Measurements from ENCODE around the gene FAM120B. TPM values are rescaled to one million over a fixed set of nuclear protein-coding genes. Genes with fewer than 3 reads are reported as not detected.

The FAM120B gene
- total RNA-seq, 1 donor: 18.7 TPM

DNA sequence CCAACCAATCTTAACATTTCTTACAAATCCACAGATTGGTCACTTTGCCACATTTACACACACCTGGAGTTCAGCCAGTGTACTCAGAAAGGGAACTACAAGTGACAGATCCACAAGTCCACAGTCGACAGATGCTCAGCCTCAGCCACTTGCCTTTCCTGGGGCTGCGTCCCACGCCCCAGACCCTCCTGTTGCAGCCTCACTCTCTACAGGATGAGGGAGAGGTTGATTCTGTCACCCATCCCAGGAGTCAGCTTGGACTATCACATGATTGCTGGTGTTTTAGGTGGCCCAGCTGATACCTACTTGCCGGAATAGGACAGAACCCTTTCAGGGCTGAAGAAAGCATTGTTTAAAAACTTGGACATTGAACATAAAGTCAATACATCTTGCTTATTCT lies 108.8 kb downstream of the FAM120B start:
- H3K4me1 ChIP-seq (ENCODE audit: insufficient read depth, low read length): no peaks in the 10 kb centered on the region
- H3K4me3 ChIP-seq (ENCODE audit: low read length): no peak overlapping the region
- peaks cover 6% of the 10 kb centered on the region for H3K9me3 ChIP-seq (ENCODE audit: low read depth, low read length)
- H3K27me3 ChIP-seq (ENCODE audit: insufficient read depth, low read length): no peaks in the 10 kb centered on the region

- no peaks in the 10 kb centered on the region for H3K4me1 ChIP-seq (ENCODE audit: insufficient read depth, low read length)
- no peak overlapping the region for H3K4me3 ChIP-seq (ENCODE audit: low read length)
- no peaks in the 10 kb centered on the region for H3K27me3 ChIP-seq (ENCODE audit: insufficient read depth, low read length)
- H3K9me3 ChIP-seq (ENCODE audit: low read depth, low read length): no peaks in the 10 kb centered on the region
Observed at GRCh38 chr6:170416303-170416702, 109.7 kb downstream of the FAM120B start.

DNA sequence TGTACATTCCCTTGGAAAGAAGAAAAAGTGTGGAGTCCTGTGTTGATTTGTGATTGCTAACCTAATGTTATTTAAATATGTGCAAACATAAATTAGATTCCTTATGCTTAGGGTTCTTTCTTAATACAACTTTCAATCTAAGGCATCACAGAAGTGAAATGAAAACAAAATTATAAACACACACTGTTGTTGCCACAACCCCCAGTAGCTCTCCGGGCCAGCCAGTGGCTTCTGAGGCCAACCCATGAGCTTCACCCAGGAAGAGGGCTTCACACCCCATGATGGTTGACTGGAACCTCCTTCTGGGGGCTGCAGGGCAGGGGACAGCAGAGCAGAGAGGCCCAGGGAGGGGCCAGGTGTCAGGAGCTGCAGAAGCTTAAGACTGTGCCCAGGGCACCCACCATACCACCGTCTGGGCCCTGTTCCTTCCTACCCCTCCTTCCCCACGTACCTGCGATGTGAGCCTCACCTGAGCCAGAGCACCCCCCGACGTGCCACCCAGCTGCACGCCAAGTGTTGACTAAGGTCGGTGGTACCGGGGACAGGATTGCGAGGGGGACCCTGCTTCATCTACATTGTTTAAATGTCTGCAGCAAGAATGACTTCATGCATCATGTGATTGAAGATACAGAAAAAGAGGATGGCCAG lies 110.5 kb downstream of the FAM120B start:
- H3K27me3 ChIP-seq (ENCODE audit: insufficient read depth, low read length): no peaks in the 10 kb centered on the region
- no peak overlapping the region for H3K4me3 ChIP-seq (ENCODE audit: low read length)
- H3K4me1 ChIP-seq (ENCODE audit: insufficient read depth, low read length): no peaks in the 10 kb centered on the region
- H3K9me3 ChIP-seq (ENCODE audit: low read depth, low read length): no peaks in the 10 kb centered on the region

DNA sequence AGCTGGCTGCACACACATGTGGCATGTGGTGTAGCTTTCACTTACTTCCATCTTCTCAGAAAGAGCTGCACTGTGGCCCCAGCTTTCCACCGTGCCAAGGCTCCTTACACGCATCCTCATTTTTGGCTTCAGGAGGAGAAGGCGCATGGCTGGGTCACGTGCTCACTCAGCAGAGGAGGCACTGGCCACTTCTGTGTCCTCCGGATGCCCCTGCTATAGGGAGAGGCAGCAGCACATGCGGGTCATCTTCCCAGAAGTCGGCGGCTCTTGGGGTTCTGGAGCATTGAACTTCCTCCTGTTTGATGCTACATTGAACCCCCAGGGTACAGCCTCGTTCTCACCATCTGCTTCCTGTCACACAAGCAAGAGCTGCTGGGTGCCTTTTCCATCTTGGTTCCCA lies 111.3 kb downstream of the FAM120B start:
- Histone ChIP-seq H3K27me3 (ENCODE audit: insufficient read depth, low read length) (no peaks in the 10 kb centered on the region), H3K4me3 (ENCODE audit: low read length) (no peak overlapping the region), H3K4me1 (ENCODE audit: insufficient read depth, low read length) (no peaks in the 10 kb centered on the region), H3K9me3 (ENCODE audit: low read depth, low read length) (no peaks in the 10 kb centered on the region)

GRCh38 chr6:170420283-170420682 lies 113.7 kb downstream of the FAM120B start:
- Histone ChIP-seq H3K4me3 (ENCODE audit: low read length) (no peak overlapping the region), H3K9me3 (ENCODE audit: low read depth, low read length) (no peaks in the 10 kb centered on the region), H3K4me1 (ENCODE audit: insufficient read depth, low read length) (no peaks in the 10 kb centered on the region), H3K27me3 (ENCODE audit: insufficient read depth, low read length) (no peaks in the 10 kb centered on the region)

DNA sequence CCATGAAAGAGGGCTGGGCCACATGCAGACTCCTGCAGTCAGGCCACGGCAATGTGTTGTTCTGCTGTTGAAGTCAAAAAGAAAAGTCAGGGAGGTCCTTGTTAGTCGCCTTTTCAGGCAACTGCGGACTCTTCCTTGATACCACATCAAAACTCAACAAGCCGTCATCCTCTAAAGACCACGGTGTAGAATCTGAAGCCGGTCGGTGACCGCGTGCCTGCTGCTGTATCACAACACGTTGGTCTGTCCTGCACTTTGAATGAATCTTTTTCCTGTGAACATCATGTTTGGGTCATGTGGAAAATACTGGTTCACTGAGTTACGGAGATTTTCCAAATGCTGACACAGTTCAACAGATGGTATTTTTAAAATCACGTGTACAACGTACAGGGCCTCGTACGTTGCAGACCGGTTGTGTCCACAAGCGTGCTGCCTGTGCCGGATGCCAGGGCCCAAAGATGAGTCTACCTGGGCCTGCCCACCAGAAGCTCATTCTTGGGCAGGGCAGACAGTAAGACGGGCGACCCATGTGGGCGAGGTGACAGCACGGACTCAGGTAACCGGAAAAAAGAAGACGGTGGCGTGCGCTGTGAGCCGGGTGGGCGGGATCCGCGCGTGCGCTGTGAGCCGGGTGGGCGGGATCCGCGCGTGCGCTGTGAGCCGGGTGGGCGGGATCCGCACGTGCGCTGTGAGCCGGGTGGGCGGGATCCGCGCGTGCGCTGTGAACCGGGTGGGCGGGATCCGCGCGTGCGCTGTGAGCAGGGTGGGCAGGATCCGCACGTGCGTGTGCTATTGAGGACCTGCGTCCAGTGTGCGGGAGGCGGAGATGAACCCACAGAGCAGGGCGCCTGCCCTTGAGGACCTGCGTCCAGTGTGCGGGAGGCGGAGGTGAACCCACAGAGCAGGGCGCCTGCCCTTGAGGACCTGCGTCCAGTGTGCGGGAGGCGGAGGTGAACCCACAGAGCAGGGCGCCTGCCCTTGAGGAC lies 114.5 kb downstream of the FAM120B start:
- no peak overlapping the region for H3K4me3 ChIP-seq (ENCODE audit: low read length)
- H3K9me3 ChIP-seq (ENCODE audit: low read depth, low read length): no peaks in the 10 kb centered on the region
- H3K27me3 ChIP-seq (ENCODE audit: insufficient read depth, low read length): no peaks in the 10 kb centered on the region
- no peaks in the 10 kb centered on the region for H3K4me1 ChIP-seq (ENCODE audit: insufficient read depth, low read length)

DNA sequence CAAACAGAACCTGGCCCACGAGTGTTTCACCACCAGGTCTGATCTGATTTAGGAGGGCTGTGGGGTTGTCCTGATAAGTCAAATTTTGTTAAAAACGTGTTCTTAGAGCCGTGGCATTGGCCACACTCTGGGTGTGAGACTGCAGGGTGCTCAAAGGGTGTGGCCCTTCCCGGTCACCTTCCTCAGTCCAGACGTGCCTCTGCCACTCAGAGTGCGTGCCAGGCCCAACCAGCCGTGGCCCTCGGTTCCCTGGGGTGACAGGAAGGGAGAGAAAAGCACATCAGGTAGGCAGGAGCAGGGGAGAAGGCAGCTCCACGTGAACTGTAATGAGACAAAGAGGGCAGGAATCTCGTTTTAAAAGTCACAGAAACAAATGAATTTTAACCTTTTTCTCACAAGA lies 115.4 kb downstream of the FAM120B start:
- Histone ChIP-seq H3K4me1 (ENCODE audit: insufficient read depth, low read length) (no peaks in the 10 kb centered on the region), H3K9me3 (ENCODE audit: low read depth, low read length) (no peaks in the 10 kb centered on the region), H3K4me3 (ENCODE audit: low read length) (no peak overlapping the region), H3K27me3 (ENCODE audit: insufficient read depth, low read length) (no peaks in the 10 kb centered on the region)

DNA sequence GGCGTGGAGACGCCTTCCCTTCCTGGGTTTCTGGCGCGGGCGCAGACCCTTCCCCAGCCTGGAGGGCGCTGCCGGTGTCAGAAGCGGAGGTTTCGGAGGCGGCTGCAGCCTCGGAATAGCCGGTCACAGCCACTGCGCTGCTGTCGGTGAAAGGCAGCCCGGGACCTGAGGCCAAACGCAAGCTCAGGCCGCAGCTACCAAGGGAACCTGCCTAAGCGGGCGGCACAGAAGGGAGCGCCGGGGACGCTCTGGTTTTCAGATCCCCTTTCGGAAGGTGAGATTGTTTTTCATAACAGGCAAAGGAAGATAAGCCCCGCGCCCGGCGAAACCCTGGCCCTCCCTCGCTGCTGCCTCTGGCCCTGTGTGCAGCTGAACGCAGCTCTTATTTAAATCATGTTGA lies 116.5 kb downstream of the FAM120B start:
- H3K27me3 ChIP-seq (ENCODE audit: insufficient read depth, low read length): no peaks in the 10 kb centered on the region
- H3K9me3 ChIP-seq (ENCODE audit: low read depth, low read length): no peaks in the 10 kb centered on the region
- no peak overlapping the region for H3K4me3 ChIP-seq (ENCODE audit: low read length)
- H3K4me1 ChIP-seq (ENCODE audit: insufficient read depth, low read length): no peaks in the 10 kb centered on the region

DNA sequence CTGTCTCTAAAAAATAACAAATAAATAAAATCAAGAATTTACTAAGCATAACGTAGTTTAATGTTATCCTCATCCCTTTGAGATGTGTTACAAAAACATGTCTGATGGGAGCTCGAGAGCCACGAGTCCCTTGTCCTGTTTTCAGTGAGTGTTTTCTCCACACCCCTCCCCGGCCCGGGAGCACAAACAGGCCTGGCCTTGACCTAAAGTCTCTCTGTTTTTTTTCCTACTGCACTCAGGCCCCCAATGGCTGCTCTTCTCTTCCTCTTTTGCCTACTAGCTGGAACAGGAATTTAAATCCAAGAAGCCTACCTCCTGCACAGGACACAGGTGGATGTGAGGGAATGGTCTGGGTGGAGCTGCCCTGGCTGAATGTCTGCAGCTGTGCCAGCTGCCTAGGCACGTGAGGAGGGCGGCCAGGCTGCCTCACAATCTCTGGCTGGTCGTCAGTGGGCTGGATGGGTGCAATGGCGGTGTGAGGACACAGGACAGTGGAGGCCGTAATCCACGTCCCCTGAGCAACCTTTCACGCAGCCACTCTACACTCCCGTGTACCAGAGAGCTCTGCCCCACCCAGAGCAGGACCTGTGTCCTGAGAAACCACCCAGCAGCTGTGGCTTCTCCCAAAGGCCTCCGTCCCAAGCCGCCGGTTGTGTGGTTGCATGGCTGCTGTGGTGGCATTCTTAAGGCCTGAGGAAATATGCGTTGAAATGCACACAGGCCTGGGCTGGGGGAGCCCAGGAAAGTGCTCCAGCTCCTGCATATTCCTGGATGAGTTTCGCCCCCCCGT lies 117.5 kb downstream of the FAM120B start:
- no peaks in the 10 kb centered on the region for H3K9me3 ChIP-seq (ENCODE audit: low read depth, low read length)
- no peak overlapping the region for H3K4me3 ChIP-seq (ENCODE audit: low read length)
- no peaks in the 10 kb centered on the region for H3K27me3 ChIP-seq (ENCODE audit: insufficient read depth, low read length)

DNA sequence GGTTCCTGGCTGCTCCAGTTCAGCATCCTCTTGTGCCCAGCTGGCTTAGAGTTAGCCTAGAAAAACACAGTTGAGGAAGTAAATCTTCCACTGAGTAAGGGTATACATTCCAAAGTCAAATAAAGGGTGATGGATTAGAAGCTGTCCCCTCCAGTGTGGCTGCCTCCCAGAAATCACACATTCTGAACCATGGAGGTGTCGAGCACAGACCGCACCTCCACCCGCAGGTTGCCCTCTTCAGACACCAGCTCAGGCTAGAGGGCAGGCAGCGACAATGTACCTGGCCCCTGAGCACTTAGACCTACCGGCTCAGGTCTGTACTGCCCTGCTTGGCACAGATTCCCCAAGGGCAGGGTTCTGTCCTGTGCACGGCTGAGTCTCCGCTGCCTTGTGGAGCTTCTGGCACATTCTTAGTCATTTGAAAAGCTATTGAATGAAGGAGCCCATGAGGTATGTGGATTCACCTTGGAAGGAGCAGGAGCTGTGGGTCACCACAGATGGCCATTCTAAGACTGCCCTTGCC lies 118.1 kb downstream of the FAM120B start:
- no peak overlapping the region for H3K4me3 ChIP-seq (ENCODE audit: low read length)
- no peaks in the 10 kb centered on the region for H3K27me3 ChIP-seq (ENCODE audit: insufficient read depth, low read length)
- no peaks in the 10 kb centered on the region for H3K4me1 ChIP-seq (ENCODE audit: insufficient read depth, low read length)
- H3K9me3 ChIP-seq (ENCODE audit: low read depth, low read length): no peaks in the 10 kb centered on the region

More for the DNA sequence above, 117.5 kb downstream of the FAM120B start:
- H3K4me1 ChIP-seq (ENCODE audit: insufficient read depth, low read length): no peaks in the 10 kb centered on the region

DNA sequence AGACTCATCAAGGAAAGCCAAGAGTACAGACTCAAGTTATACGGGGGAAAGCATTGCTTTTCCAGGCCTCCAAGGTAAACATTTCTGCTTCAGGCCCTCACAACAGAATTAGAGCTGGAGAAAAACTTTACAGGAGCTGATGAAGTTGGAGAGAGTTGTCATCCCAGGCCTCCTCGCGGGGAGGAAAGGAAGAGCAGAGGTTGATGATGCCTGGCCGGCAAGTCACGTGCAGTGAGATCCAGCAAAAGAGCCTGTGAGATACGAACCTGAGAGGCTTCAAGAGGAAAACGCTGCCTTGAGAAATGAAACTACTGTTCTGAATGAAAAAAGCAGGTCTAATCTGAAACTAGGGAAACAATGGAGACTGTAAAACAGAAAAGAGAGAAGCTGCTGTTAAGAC lies 122.9 kb downstream of the FAM120B start:
- Histone ChIP-seq H3K9me3 (ENCODE audit: low read depth, low read length) (no peaks in the 10 kb centered on the region), H3K27me3 (ENCODE audit: insufficient read depth, low read length) (no peaks in the 10 kb centered on the region), H3K4me1 (ENCODE audit: insufficient read depth, low read length) (no peaks in the 10 kb centered on the region), H3K4me3 (ENCODE audit: low read length) (no peak overlapping the region)

GRCh38 chr6:170433163-170434116 lies 126.9 kb downstream of the FAM120B start:
- H3K4me1 ChIP-seq (ENCODE audit: insufficient read depth, low read length): peaks cover 10% of the 10 kb centered on the region
- no peak overlapping the region for H3K4me3 ChIP-seq (ENCODE audit: low read length)
- no peaks in the 10 kb centered on the region for H3K27me3 ChIP-seq (ENCODE audit: insufficient read depth, low read length)
- no peaks in the 10 kb centered on the region for H3K9me3 ChIP-seq (ENCODE audit: low read depth, low read length)

GRCh38 chr6:170434117-170434820 lies 127.7 kb downstream of the FAM120B start:
- Histone ChIP-seq H3K27me3 (ENCODE audit: insufficient read depth, low read length) (no peaks in the 10 kb centered on the region), H3K4me1 (ENCODE audit: insufficient read depth, low read length) (peaks cover 10% of the 10 kb centered on the region), H3K9me3 (ENCODE audit: low read depth, low read length) (no peaks in the 10 kb centered on the region), H3K4me3 (ENCODE audit: low read length) (no peak overlapping the region)
